ENCODE data around the gene PARP1.
"Not testable (repeated sequence)": the region's sequence is repeated elsewhere in the genome, so short reads cannot be mapped to it uniquely, and the experiment has no call there.

PARP1 gene

DNA sequence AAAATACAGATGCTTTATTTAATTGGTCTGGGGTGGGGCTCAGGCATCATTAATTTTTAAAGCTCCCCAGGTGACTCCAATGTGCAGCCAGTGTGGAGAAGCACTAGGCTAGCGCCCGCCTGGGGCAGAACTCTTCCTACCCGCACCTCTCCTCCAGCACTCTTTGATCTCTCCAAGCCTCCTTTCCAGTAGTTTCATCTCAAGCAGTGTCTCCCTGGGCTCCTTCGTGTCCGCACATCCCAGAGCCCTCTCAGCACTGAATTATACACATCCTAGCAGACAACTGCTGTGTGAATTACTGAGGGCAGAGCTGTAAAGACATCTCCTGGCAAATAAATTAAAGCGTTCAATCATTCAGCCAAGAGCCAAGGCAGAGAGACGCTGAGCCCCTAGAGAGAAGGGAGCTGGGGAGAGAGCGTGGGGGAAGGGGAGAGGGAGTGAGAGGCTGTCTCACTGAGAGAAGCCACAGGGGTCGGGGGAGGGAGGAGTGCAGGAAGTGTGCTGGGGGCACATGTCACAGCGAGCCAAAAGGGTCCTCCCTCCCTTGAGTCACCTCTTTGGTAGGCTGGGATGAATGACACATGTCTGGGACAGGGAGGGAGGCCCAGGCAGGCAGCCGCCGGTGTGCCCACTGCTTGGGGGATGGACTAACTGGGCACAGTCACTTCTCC is 21.0 kb upstream of the PARP1 start:
- DNase-seq (ENCODE audit: low read depth), result no peak

DNA sequence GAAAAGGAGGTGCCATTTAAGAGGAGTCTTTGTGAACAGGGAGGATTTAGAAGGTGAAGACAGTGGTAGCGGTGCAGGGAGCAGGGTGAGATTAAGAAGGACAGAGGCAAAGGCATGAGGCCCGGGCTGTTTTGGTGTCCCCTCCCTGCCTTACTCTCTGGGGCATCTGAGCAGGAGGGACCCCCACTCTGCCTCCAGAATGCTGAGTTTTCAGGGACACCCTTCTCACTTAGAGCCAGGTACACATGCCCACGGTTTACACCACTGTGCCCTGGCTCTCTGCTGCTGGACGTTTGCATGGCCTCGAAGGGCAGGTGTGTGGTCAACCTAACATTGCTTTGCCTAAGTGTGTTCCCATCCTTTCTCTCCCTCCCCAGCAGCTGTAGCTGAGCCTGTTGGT is 20.5 kb upstream of the PARP1 start:
- no peak for DNase-seq (ENCODE audit: low read depth)

DNA sequence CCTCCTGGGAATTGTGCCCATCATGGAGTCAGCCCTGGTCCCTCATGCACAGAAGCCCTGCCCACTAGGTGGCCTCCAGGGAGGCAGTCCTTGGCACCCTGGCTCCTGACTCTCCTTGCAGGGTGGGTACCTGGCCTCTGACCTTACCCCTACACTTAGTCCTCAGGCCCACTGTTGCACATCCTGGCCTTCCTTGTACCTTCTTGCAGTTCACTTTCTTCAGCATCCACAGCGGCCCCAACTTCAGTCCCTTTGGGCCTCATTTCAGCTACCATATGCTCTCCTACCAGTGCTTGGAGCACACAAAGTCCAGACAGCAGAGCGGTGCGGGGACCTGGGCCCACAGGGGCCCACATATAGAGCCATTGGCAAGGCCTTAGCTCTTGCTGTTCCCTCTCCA is 19.2 kb upstream of the PARP1 start:
- no peak for DNase-seq (ENCODE audit: low read depth)

DNA sequence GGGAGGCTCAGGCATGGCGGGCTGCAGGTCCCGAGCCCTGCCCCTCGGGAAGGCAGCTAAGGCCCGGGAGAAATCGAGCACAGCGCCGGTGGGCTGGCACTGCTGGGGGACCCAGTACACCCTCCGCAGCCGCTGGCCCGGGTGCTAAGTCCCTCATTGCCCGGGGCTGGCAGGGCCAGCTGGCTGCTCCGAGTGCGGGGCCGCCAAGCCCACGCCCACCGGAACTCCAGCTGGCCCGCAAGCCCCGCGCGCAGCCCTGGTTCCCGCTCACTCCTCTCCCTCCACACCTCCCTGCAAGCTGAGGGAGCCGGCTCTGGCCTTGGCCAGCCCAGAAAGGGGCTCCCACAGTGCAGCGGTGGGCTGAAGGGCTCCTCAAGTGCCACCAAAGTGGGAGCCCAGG is 18.5 kb upstream of the PARP1 start:
- DNase-seq (ENCODE audit: low read depth), result not testable (repeated sequence)

DNA sequence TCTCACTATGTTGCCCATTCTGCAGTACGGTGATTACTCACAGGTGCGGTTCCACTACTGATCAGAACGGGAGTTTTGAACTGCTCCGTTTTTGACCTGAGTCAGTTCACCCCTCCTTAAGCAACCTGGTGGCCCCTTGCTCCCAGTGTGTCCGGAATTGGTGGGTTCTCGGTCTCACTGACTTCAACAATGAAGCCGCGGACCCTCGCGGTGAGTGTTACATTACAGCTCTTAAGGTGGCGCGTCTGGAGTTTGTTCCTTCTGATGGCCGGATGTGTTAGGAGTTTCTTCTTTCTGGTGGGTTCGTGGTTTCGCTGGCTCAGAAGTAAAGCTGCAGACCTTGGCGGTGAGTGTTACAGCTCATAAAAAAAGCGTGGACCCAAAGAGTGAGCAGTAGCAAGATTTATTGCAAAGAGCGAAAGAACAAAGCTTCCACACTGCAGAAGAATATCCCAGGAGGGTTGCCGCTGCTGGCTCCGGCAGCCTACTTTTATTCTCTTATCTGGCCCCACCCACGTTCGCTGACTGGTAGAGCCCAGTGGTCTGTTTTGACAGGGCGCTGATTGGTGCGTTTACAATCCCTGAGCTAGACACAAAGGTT is 17.6 kb upstream of the PARP1 start:
- no peak for DNase-seq (ENCODE audit: low read depth)

DNA sequence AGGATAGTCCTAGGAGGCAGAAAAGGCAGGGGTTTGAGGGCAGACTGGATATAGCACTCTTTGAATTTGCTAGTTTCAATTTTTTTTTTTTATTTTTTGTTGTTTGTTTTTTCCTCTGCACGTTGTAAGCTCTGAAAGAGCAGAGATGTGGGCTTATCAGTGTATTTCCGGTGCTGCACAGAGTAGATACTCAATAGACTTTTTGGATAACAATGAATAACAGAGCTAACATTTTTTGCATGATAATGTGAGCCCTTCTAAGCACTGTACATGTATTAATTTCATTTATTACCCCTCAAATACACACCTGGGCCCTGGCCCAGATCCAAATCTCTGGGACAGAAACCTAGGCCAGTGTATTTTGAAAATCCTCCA is 17.1 kb upstream of the PARP1 start:
- DNase-seq (ENCODE audit: low read depth), result no peak

DNA sequence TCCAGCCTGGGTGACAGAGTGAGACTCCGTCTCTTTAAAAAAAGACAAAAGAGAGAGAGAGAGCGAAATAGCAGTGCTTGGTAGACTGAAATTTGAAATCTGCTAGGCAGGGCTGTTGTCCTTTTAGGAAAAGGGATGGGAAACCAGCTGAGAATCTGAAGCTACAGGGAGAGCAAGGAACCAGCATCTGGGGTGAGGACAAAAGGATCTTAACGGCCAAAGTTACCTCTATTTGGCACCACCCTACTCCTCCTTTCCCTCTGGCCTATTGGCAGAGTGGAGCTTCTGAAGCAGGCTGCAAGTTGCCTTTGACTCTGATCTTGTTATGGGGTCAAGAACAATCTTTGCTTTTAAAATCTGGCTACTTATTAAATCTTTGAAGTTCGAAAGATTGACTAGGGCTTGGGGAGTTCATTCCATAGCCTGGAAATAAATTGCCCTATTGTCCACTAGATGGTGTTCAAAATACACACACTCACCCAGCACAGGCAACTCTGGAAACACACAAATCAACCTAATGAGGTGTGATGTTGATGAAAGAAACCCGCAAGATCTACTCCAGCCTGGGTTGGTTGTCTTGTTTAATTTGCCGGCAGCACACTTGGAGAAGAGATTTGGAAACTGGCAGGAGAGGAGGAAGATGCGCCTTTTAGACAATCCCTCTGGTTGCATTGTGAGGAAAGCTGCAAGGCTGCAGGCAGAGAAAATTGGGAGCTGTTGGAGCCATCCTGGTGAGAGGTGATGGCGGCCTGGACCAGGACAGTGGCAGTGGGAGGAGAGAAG is 16.5 kb upstream of the PARP1 start:
- no peak for DNase-seq (ENCODE audit: low read depth)

DNA sequence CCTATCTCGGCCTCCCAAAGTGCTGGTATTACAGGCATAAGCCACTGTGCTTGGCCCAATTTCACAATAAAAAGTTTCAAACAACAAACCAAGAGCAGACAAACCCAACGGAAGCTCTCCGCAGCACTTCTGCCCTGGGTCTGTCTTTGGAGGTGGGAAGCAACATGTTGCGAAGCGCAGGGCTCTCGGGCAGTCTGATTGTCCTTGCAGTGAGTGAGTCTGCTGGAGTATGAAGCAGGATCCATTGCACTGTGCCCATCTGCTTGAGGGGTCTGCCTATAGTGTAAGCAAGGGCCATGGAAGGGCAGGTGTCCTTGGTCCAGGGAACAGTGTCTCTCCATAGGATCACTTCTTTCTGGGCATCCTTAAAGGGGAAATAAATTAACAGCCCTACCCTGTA is 14.6 kb upstream of the PARP1 start:
- no peak for DNase-seq (ENCODE audit: low read depth)

DNA sequence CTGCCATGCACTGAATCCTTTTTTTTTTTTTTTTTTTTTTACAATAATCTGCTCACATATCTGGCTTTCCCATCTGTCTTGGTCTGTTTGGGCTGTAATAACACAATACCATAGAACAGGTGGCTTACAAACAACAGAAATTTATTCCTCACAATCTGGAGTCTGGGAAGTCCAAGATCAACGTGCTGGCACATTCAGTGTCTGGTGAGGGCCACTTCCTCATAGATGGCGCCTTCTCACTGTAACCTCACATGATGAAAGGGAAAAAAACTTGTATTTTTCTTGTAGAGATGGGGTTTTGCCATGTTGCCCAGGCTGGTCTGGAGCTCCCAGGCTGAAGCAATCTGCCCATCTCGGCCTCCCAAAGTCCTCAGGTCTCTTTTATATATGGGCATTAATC is 13.0 kb upstream of the PARP1 start:
- DNase-seq (ENCODE audit: low read depth), result no peak

DNA sequence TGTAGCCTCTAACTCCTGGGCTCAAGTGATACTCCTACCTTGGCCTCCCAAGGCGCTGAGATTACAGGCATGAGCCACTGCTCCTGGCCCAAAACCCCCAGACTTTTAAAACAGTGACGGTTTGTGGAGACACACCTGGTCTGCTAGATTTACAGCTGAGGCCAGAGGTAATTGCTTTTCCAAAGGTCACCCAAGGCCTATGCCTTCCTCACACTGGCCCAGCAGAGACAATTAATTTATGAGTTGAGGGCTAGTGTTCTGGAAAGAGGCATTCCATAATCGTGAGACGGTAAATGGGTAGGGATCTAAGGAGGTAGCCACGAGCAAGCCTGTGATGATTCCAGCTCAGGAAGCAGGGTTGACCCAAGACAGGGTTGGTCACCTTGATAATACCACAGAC is 12.4 kb upstream of the PARP1 start:
- DNase-seq (ENCODE audit: low read depth), result no peak

DNA sequence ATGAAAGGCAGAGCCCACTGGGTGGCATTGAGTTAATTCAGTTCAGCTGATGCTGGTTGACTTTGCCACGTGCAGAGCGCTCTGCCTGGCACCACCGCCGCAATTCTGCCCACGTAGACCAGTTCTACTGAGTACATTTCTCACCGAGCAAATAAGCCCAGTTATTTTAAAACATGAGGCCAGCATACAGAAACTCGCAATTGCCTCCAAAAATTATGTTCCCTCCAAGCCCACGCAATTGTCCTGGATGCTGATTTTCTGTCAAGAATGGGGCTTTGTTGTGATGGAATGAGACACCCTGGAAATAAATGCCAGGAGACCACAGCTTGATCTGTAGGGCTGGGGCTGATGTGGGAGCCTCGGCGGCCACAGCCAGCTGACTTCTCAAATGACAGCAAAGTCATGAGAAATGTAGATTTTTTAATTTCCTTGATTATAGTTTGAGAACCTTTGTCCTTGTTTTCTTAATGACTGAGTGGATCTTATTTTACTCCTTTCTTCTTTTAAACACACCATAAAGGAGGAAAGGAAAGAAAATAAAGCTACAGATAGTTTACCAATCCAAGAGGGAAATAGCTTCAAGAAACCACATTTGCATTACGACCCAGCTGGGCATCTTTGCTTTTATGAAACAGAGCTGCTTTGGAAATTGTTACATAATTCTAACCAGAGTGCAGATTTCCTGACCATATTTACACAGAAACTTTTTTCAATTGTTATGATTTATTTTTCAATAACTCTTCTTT is 11.6 kb upstream of the PARP1 start:
- no peak for DNase-seq (ENCODE audit: low read depth)

DNA sequence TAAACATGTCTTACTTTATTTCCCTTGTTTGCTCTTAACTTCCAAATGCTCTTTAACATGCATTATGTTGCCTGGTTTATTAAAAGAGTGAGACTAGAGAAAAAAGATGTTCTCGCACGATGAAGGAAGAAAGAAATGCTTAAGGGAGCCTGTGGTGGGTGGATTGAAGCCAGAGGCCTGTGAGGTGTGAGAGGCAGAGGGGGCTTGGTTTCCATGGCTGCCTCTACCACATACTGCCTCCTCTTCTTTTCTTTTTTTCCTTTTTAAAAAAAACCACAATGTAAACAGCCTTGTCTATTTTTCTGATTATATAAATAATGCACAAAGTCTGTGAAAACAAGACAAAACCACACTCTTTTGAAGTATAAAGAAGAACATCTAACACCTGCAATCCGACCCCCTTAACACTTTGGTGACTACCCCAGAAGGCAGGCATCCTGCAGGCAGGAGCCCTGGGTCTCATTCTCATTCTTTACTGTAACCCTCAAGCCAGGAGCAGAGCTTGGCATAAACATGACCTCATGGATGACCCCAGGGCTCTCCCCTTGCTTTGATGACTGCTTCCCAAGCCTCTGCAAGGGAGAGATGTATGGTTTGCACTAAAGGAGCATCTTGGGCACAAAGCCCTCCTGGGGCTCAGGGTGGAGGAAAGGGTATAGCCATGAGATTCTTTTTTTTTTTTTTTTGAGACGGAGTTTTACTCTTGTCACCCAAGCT is 10.1 kb upstream of the PARP1 start:
- no peak for DNase-seq (ENCODE audit: low read depth)

DNA sequence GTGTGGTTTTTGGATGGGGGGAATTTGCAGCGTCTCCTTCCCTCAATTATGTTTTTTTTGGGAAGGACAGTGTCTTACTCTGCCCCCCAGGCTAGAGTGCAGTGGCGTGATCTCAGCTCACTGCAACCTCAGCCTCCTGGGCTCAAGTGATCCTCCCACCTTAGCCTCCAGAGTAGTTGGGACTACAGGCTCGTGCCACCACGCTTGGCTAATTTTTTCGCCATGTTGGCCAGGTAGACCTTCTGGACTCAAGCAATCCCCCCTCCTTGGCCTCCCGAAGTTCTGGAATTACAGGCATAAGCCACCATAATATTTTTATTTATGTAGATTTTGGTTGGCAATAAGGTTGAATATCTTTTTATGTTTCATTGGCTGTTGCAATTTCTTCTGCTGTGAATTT is 9.5 kb upstream of the PARP1 start:
- no peak for DNase-seq (ENCODE audit: low read depth)

DNA sequence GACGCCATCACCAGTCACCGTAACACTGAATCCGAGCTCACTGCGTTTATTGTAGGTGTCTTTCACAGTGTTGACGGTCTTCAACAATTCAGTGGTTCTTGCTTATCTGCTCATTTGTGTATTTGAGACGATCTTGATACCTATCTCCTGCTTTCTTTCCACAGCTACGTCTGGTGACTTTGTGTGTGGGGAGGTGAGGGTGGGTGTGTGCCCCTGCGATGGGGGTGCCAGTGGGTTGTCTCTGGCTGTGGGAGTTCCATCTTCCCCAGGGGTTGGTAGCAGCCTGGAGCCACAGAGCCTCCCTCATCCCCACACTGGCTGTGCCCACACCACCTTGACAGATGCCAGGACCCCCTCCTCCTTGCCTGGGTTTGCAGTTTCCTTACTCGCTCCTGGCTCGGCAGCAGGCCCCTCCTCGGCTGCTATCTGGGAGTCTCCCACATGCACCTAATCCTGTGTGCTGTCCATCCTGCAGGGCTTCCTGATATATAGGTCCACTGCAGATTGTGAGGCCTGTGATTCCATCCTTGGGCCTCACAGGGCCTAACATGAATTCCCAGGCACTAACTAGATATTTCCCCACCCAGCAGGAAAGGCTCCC is 6.3 kb upstream of the PARP1 start:
- no peak for DNase-seq (ENCODE audit: low read depth)

DNA sequence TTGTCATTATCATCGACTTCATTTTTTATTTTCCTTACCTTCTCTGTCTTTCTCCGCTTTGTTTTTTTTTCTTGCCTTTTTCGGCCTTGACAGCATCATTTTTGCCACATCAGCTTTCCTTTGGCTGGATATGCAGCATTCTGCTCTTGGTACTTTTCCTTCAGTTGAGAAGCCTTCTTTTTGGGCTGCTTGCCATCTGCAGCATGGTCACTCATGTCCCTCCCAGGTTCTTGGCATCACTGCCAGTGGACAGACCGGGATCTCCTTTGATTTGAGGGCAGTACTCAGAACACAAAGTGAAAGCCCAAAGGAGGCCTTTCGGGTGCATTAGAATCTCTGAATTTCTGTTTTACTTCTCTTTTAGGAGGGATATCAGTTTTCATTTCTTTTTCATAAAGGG is 3.7 kb upstream of the PARP1 start:
- no peak for DNase-seq (ENCODE audit: low read depth)

DNA sequence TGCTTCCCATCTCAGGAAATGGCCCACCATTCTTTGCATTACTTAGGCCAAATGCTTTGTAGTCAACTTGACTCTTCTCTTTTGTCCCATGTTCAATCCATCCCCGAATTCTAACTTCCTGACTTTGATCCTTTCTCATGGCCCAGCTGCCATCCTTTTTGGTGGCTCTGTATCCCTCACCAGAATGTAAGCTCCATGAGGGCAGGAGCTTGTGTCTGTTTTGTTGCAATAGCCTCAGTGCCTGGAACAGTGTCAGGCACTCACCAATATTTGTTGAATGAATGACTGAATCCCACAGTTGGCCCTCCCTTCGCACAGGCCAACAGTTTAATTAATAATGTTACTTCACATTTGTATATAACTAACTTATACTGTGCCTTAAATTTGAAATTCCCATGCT is 3.1 kb upstream of the PARP1 start:
- DNase-seq (ENCODE audit: low read depth), result no peak

DNA sequence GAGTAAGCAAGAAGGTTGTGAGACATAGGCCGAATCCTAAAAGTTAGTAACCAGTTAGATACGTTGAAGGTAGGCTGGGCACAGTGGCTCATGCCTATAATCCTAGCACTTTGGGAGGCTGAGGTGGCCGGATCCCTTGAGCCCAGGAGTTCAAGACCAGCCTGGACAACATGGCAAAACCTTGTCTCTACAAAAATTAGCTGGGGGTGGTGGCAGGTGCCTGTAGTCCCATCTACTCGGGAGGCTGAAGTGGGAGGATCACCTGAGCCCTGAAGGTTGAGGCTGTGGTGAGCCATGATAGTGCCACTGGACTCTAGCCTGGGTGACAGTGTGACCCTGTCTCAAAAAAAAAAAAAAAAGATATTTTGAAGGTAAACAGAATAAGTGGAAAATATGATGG is 1.5 kb upstream of the PARP1 start:
- DNase-seq (ENCODE audit: low read depth), result no peak

DNA sequence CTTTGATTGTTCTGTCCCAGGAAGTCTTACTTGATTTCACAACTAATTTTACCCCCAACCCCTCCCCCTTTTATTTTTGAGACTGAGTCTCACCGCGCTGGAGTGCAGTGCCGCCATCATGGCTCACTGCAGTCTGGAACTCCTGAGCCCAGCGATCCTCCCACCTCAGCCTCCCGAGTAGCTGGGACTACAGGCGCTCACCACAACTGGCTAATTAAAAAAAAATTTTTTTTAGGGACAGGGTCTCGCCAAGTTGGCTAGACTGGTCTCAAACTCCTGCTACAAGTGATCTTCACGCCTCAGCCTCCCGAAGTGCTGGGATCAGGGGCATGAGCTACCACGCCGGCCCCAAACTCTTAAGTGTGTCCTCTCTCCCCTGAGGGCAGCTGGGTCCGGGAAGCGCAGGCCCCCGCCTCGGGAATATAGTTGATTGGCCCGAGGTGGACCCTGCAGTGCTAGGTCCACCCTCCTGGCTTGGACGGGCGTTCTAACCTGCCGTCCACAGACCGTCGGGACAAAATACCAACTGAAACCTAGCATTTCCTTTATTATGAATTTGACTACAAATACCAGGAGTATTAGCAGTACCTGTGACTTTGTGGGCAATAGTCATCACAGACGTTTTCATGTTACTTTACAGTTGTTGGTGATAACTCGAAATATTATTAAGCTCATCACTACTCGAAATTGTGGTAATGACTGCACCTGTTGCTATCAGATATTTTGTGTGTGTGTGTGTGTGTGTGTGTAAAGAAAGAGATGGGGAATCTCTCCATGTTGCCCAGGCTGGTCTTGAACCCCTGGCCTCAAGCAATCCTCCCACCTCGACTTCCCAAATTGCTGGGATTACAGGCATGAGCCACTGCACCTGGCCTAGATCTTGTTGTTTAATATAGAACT is 642 bp upstream of the PARP1 start:
- DNase-seq (ENCODE audit: low read depth), result no peak

DNA sequence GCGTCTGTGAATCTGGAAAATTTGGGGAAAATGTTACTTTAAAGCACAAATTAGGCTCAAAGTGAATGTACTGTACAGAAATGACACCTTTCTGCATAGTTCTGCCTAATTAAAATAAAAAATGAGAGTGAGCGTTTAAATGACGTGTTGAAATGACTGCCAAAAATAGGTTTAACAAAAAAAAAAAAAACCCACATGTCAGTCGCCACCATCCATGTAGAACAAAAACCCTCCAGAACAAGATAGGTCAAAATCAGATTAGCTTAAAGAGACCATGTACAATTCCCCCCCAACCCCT is 745 bp downstream of the PARP1 start:
- no peak for DNase-seq (ENCODE audit: low read depth)

DNA sequence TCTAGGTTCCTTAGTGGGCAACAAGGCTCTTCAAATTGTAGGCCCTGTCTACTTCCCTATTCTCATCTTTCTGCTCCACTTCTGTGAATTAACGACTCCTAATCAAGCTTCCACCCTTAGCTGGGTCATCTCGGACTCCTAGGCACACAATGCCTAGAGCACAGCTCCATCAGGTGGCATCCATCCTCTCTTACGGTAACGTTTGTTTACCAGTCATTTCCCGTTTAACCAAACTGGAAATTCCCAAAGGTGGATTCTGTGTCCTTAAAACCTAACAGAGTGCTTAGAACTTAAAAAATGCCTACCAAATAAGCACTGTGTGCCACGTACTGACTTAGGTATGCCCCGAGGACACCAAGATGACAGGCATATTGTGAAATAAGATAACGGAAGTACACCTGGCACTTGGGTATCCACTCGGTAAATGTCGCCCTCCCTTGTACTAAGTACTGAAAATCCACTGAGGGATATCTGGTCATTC is 1.5 kb downstream of the PARP1 start:
- peak; percentile 45 for DNase-seq (ENCODE audit: low read depth)
